Measurements from ENCODE around the gene TEX22.
"Not testable (repeated sequence)": the region's sequence is repeated elsewhere in the genome, so short reads cannot be mapped to it uniquely, and the experiment has no call there.

Gene TEX22

GRCh38 chr14:105357626-105358025 is 40.7 kb upstream of the TEX22 start:
- in situ Hi-C loops (cut with HindIII; ENCODE audit: low sequenced_read_pairs), result no loop called here
- no peak overlapping the region for H3K4me3 ChIP-seq (ENCODE audit: low read depth, low read length)
- DNase-seq (ENCODE audit: low read depth, low spot score), result no peak
- TF ChIP-seq, protein P1, sequence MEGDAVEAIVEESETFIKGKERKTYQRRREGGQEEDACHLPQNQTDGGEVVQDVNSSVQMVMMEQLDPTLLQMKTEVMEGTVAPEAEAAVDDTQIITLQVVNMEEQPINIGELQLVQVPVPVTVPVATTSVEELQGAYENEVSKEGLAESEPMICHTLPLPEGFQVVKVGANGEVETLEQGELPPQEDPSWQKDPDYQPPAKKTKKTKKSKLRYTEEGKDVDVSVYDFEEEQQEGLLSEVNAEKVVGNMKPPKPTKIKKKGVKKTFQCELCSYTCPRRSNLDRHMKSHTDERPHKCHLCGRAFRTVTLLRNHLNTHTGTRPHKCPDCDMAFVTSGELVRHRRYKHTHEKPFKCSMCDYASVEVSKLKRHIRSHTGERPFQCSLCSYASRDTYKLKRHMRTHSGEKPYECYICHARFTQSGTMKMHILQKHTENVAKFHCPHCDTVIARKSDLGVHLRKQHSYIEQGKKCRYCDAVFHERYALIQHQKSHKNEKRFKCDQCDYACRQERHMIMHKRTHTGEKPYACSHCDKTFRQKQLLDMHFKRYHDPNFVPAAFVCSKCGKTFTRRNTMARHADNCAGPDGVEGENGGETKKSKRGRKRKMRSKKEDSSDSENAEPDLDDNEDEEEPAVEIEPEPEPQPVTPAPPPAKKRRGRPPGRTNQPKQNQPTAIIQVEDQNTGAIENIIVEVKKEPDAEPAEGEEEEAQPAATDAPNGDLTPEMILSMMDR (IDR thresholded peaks at IDR 0.05; ENCODE audit: low read depth, low read length), result no peak

DNA sequence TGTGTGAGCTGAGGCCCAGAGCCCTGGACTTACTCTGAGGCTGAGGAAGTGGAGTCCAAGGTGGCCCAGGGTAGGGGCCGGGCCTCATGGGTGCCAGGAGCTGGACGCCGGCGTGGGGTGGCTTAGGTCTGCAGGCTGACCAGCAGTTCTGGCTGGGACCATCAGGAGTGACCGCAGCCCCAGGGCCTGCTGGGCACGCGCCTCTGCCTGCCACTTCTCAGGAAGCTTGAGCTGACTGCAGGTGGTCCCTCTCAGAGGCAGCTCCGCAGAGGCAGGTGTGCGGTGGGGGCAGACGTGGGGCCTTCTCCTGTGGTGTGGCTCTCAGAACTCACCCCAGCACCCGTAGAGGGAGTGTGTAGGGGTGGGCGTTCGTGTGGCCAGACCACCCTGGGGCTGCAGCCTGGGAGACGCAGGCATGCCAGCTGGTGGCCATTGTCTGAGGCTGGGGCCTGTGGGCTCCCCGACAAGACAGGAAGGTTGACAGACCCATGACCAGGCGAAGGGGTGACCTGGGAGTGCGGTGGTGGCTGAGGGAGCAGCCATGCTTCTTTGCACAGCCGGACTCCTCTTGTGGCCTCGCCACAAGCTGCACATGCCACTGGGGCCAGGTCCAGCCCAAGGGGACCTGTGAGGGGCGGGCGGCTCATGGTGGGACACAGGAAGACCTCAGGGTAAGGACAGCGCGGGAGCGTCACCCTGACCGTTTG is 40.0 kb upstream of the TEX22 start:
- no peak overlapping the region for H3K4me3 ChIP-seq (ENCODE audit: low read depth, low read length)
- in situ Hi-C loops (cut with HindIII; ENCODE audit: low sequenced_read_pairs), result no loop called here

GRCh38 chr14:105358943-105359342 is 39.4 kb upstream of the TEX22 start:
- H3K4me3 ChIP-seq (ENCODE audit: low read depth, low read length), result no peak overlapping the region
- in situ Hi-C loops (cut with HindIII; ENCODE audit: low sequenced_read_pairs), result no loop called here
- TF ChIP-seq, protein P1 (IDR thresholded peaks at IDR 0.05; ENCODE audit: low read depth, low read length), result no peak
- no peak for DNase-seq (ENCODE audit: low read depth, low spot score)

More for the DNA sequence above, 40.0 kb upstream of the TEX22 start:
- TF ChIP-seq, protein P1 (IDR thresholded peaks at IDR 0.05; ENCODE audit: low read depth, low read length), result no peak
- no peak for DNase-seq (ENCODE audit: low read depth, low spot score)

DNA sequence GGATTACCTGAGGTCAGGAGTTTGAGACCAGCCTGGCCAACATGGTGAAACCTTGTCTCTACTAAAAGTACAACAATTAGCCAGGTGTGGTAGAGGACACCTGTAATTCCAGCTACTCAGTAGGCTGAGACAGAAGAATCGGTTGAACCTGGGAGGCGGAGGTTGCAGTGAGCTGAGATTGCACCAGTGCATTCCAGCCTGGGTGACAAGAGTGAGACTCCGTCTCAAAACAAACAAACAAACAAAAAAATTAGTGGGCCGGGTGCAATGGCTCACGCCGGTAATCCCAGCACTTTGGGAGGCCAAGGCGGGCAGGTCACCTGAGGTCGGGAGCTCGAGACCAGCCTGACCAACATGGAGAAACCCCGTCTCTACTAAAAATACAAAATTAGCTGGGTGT is 36.9 kb upstream of the TEX22 start:
- in situ Hi-C loops (cut with HindIII; ENCODE audit: low sequenced_read_pairs); DNase-seq (ENCODE audit: low read depth, low spot score); H3K4me3 ChIP-seq (ENCODE audit: low read depth, low read length): not testable (repeated sequence)

DNA sequence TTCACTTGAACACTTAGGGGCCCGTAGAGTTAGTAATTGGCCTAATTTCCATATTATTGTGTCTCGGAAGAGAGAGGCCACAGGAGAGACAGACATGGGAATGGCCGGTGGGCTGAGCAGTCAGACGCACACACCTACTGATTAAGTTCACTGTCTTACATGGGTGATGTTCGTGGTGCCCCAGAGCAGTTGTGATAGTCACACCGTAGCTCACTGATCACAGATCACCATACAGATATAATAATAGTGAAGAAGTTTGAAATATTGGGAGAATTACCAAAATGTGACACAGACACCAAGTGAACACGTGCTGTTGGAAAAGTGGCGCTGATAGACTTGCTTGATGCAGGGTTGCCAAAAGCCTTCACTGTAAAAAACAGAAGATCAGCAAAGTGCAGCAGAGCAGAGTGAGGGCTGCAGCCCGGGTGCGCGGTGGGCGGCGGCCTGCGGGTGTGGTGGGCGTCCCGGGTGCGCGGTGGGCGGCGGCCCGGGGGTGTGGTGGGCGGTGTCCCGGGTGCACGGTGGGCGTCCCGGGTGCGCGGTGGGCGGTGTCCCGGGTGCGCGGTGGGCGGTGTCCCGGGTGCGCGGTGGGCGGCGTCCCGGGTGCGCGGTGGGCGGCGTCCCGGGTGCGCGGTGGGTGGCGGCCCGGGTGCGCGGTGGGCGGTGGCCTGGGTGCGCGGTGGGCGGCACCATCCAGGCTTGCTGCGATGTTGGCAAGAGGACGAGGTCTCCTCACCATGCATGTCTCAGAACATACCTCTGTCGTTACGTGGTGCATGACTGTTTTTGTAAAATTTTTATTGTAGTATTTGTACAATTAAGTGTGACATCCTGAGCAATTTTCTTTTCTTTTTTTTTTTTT is 34.3 kb upstream of the TEX22 start:
- H3K4me3 ChIP-seq (ENCODE audit: low read depth, low read length), result no peak overlapping the region
- TF ChIP-seq, protein P1 (IDR thresholded peaks at IDR 0.05; ENCODE audit: low read depth, low read length), result no peak
- no peak for DNase-seq (ENCODE audit: low read depth, low spot score)
- in situ Hi-C loops (cut with HindIII; ENCODE audit: low sequenced_read_pairs), result no loop called here

DNA sequence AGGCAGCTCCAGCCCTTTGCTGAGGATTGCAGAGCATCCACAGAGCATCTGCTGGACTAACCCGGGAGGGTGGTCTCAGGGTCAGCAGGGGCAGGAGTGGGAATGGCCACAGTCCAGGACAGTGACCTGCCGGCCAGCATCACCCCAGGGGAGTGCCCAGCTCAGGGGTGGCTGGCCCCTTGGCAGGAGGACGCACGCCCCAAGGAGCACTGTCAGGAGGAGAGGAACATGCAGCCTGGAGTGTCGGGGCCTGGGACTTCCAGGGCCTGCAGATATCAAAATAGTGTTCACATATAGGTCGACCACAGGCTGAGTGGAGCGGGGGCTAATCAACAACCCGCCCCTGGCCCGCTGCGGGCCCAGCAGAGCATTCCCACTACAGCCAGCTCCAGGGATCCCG is 33.2 kb upstream of the TEX22 start:
- no peak overlapping the region for H3K4me3 ChIP-seq (ENCODE audit: low read depth, low read length)
- in situ Hi-C loops (cut with HindIII; ENCODE audit: low sequenced_read_pairs), result no loop called here
- TF ChIP-seq, protein P1 (IDR thresholded peaks at IDR 0.05; ENCODE audit: low read depth, low read length), result no peak
- no peak for DNase-seq (ENCODE audit: low read depth, low spot score)

DNA sequence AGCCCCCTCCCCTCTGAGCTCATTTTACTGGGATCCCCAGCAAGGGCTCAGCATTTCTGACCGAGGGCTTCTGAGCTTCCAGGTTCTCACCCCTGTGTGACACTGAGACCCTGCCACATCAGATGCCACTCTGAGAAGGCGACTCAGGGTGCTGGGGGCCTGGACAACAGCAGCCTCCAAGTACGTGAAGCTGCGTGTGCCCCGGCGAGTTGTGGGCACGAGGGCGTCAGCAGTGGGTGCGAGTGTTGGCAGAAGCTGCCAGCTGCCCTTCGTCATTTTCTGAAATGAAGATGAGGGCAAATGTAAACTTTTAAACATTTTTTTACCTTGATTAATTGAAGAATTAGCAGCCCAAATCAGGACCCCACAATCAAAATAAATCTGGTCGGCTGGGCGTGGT is 32.7 kb upstream of the TEX22 start:
- DNase-seq (ENCODE audit: low read depth, low spot score), result no peak
- TF ChIP-seq, protein P1 (IDR thresholded peaks at IDR 0.05; ENCODE audit: low read depth, low read length), result no peak
- H3K4me3 ChIP-seq (ENCODE audit: low read depth, low read length), result no peak overlapping the region
- in situ Hi-C loops (cut with HindIII; ENCODE audit: low sequenced_read_pairs), result no loop called here
